ENCODE data around the gene PIGK.
"Not testable (repeated sequence)": the region's sequence is repeated elsewhere in the genome, so short reads cannot be mapped to it uniquely, and the experiment has no call there.

PIGK gene

DNA sequence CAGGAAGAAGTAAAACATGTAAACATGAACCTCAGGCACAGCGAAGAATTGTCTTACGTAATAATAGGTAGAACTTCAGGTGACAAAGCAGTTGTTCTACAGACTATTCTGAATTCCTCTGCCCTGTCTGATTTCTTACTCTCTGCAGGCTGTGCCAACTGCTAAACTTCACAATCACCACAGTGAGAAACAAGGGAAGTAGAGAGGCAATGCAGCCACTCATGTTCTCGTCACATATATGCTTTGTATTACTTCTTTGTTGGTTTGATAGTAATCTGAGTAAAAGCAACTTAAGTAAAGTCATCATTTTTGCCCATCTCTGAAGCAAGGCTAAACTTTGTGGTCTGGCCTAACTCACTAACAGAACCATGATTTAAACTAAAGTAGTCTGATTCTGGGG is 21.9 kb downstream of the PIGK start:
- no peak for DNase-seq (ENCODE audit: low read depth in 1 of 2, low spot score in 1 of 2)

GRCh38 chr1:77193951-77194350 is 25.3 kb downstream of the PIGK start:
- no peak for DNase-seq (ENCODE audit: low read depth in 1 of 2, low spot score in 1 of 2)

DNA sequence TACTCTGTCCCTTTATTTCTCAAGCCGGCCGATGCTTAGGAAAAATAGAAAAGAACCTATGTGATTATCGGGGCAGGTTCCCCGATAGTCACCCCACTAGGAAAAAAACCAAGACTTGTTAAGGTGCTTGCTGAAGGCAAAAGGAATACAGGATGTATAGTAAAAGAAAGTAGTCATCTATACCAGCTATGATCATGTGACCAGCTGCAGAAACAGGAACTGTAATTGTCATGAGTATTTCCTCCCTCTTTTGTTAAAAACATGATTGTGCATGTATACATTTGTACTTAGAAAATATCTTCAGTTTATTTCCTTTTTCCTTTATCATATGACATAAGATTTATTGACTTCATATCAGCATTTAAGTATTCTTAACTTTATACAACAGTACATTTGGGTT is 30.5 kb downstream of the PIGK start:
- no peak for DNase-seq (ENCODE audit: low read depth in 1 of 2, low spot score in 1 of 2)

DNA sequence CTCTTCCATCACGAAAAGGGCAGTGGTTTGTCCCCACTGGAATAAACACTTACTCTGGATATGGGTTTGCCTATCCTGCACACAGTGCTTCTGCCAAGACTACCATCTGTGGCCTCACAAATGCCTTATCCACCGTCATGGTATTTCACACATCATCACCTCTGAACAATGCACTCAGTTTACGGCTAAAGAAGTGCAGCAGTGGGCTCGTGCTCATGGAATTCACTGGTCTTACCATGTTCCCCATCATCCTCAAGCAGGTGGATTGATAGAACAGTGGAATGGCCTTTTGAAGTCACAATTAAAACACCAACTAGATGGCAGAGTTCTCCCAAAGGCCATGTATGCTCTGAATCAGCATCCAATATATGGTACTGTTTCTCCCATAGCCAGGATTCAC is 32.3 kb downstream of the PIGK start:
- DNase-seq (ENCODE audit: low read depth in 1 of 2, low spot score in 1 of 2), result not testable (repeated sequence)

GRCh38 chr1:77182083-77182482 is 37.1 kb downstream of the PIGK start:
- no peak for DNase-seq (ENCODE audit: low read depth in 1 of 2, low spot score in 1 of 2)

DNA sequence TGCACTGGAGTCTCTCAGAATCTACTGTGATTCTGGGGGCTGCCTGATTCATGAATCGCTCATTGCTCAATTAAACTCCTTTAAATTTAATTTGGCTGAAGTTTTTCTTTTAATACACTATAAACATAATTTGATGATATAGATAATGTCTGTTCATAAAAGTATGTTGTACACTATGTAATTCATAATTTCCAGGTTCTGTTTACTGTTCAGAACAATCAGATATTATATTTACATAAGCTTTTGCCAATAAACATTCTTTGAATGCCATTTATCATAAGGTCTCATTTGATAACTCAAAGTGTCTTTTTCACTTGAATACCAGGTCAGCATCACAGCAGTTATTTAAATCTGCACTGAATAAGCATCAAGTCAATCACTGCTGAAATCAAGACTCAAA is 39.6 kb downstream of the PIGK start:
- no peak for DNase-seq (ENCODE audit: low read depth in 1 of 2, low spot score in 1 of 2)

GRCh38 chr1:77175230-77175844 is 43.9 kb downstream of the PIGK start:
- no peak for DNase-seq (ENCODE audit: low read depth in 1 of 2, low spot score in 1 of 2)

DNA sequence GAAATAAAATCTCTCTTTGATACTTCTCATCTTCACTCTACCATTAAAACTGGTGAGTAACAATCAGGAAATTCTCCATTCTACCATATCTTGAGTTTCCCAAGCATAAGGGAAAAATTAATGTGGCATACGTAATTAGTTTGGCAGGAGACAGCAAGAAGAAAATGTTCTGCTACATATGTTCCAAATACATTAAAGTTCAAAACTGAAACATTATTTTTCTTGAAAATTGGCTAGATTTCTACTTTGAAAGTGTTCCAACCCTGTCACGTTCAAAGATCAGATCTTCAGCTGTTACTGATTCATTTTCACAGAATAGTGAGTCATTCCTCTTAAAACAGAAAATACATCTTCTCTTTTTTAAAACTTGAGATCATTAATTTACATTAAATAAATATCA is 48.5 kb downstream of the PIGK start:
- DNase-seq (ENCODE audit: low read depth in 1 of 2, low spot score in 1 of 2), result no peak

GRCh38 chr1:77168358-77168757 is 50.9 kb downstream of the PIGK start:
- no peak for DNase-seq (ENCODE audit: low read depth in 1 of 2, low spot score in 1 of 2)

DNA sequence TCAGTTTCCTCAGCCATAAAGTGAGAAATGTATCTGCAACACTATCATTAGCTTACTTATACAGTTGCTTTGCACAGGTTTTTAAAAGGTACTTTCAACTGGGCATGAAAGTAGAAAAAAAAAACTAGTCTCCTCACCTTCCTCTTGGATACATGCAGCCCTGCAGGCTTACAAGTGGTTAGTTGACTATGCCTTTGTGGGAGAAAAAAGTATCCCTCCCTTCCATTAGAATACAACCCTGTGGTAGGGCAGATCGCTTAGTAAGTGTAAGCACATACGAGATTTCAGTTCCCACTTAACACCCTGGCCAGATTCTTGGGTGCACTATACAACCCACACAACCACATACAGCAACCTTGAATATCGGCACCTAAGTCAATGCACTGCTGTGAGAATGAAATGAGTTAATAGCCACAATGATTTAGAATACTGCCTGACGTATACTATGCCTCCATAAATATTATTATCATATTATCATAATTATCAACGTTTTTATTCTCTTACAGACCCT is 54.7 kb downstream of the PIGK start:
- no peak for DNase-seq (ENCODE audit: low read depth in 1 of 2, low spot score in 1 of 2)

DNA sequence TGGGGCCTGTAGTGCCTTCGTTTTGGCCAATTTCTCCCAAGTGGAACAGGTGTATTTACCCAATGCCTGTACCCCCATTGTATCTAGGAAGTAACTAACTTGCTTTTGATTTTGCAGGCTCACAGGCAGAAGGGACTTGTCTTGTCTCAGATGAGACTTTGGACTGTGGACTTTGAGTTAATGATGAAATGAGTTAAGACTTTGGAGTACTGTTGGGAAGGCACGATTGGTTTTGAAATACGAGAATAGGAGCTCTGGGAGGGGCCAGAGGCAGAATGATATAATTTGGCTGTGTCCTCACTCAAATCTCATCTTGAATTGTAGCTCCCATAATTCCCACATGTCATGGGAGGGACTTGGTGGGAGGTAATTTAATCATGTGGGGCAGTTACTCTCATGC is 59.5 kb downstream of the PIGK start:
- DNase-seq (ENCODE audit: low read depth in 1 of 2, low spot score in 1 of 2), result not testable (repeated sequence)

DNA sequence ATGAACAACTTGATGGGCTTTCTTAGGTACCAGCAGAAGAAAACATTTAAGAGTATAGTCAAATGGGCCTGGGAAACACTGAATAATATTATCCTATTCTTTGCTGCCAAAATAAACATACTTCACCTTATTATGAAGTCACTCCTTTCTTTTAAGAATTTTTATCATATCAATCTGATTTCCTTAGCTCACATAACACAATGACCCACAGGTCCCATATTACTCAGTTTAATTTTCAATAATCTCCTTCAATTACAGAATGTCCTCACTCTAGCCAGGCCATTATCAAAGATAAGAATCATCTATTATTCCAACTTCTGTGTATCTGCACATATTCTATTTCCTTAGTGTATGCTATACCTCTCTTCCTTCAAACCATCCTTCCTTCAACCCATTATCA is 63.0 kb downstream of the PIGK start:
- DNase-seq (ENCODE audit: low read depth in 1 of 2, low spot score in 1 of 2), result no peak

GRCh38 chr1:77146270-77146669 is 73.0 kb downstream of the PIGK start:
- DNase-seq (ENCODE audit: low read depth in 1 of 2, low spot score in 1 of 2), result no peak

- no peak for DNase-seq (ENCODE audit: low read depth in 1 of 2, low spot score in 1 of 2)
Observed at GRCh38 chr1:77143529-77144121, 75.6 kb downstream of the PIGK start.

DNA sequence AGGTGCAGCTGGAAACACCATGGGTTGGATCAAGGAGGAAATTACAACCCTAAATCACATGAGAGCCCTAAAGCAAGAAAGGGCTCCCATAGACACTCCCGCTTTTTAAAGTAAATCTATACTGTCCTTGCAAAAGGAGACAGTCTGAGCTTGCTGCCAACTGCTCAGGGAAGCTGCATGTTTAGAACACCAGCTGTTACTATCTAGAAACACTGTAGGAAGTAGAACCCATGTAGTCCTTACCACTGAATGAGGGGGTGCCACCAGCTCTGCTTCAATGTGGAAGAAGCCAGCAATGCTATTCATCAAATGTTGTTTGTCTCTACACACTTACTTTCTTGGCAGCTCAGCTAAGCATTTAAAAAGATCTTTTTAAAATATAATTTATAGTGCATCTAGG is 79.8 kb downstream of the PIGK start:
- DNase-seq (ENCODE audit: low read depth in 1 of 2, low spot score in 1 of 2), result no peak

DNA sequence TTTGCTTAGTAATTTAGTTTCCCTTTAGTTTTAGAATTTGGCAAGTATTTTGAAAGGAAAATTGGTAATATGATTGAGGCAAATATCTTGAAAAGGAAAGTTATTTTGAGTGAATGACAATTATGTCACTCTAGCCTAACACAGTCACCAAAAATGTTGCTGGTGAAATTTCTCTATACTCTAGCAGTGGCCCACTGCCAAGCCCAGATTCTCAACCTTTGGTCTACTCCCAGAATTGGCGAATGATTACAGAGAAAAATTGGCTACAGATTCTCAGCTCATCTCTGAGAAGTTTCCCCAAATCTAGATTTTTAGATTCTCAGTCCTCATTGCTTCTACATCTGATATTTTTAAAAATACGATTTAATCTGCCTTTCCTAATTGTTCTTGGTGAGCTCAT is 84.9 kb downstream of the PIGK start:
- no peak for DNase-seq (ENCODE audit: low read depth in 1 of 2, low spot score in 1 of 2)

- no peak for DNase-seq (ENCODE audit: low read depth in 1 of 2, low spot score in 1 of 2)
Observed at GRCh38 chr1:77133731-77134358, 85.4 kb downstream of the PIGK start.

- DNase-seq (ENCODE audit: low read depth in 1 of 2, low spot score in 1 of 2), result no peak
Observed at GRCh38 chr1:77126307-77126706, 92.9 kb downstream of the PIGK start.

GRCh38 chr1:77121503-77121902 is 97.7 kb downstream of the PIGK start:
- no peak for DNase-seq (ENCODE audit: low read depth in 1 of 2, low spot score in 1 of 2)

- no peak for DNase-seq (ENCODE audit: low read depth in 1 of 2, low spot score in 1 of 2)
Observed at GRCh38 chr1:77120950-77121349, 98.3 kb downstream of the PIGK start.

DNA sequence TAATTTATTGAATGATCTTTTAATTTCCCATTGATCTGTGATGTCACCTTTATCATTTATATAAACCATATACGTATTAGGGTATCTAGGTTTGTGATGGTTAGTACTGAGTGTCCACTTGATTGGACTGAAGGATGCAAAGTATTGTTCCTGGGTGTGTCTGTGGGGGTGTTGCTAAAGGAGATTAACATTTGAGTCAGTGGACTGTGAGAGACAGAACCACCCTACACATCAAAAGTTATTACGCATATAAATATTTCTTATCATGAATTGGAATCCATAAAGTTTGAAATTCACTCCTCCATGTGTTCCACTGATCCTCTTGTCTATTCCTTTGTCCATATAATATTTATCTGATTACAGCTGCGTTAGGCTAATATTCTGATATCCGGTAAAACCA is 100.5 kb downstream of the PIGK start:
- no peak for DNase-seq (ENCODE audit: low read depth in 1 of 2, low spot score in 1 of 2)

GRCh38 chr1:77104672-77105071 is 114.6 kb downstream of the PIGK start:
- no peak for DNase-seq (ENCODE audit: low read depth in 1 of 2, low spot score in 1 of 2)

GRCh38 chr1:77103486-77103885 is 115.7 kb downstream of the PIGK start:
- DNase-seq (ENCODE audit: low read depth in 1 of 2, low spot score in 1 of 2), result no peak

Measured in activated T-helper 1 cell treated with anti-CD3 and anti-CD28 coated beads, Interleukin-2, amount 50 U/mL, for 16 hours (primary cell).